GM21737 (cell line): ENCODE data around the gene EFS.
A peak's percentile ranks its signal among the peaks of the same experiment; 100 is the strongest.
"Not testable (repeated sequence)": the region's sequence is repeated elsewhere in the genome, so short reads cannot be mapped to it uniquely, and the experiment has no call there.

Experiments
- ATAC-seq: cut with Tn5 transposase; IDR thresholded peaks from one replicate; pipeline ENCODE4 v1.9.1; 2021; ENCODE audit warnings: mild to moderate bottlenecking, moderate library complexity; ENCODE audit not compliant: unreplicated experiment

The EFS gene

GRCh38 chr14:23335623-23336022 is 29.3 kb downstream of the EFS start:
- no peak for ATAC-seq

- no peak for ATAC-seq
Measured at GRCh38 chr14:23327947-23328744, 36.8 kb downstream of the EFS start.

- no peak for ATAC-seq
Measured at GRCh38 chr14:23326491-23327332, 38.3 kb downstream of the EFS start.

DNA sequence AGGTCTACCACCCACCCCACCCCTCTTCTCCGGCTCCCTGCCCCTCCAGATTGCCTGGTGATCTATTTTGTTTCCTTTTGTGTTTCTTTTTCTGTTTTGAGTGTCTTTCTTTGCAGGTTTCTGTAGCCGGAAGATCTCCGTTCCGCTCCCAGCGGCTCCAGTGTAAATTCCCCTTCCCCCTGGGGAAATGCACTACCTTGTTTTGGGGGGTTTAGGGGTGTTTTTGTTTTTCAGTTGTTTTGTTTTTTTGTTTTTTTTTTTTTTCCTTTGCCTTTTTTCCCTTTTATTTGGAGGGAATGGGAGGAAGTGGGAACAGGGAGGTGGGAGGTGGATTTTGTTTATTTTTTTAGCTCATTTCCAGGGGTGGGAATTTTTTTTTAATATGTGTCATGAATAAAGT is 39.2 kb downstream of the EFS start:
- ATAC-seq = not testable (repeated sequence)

DNA sequence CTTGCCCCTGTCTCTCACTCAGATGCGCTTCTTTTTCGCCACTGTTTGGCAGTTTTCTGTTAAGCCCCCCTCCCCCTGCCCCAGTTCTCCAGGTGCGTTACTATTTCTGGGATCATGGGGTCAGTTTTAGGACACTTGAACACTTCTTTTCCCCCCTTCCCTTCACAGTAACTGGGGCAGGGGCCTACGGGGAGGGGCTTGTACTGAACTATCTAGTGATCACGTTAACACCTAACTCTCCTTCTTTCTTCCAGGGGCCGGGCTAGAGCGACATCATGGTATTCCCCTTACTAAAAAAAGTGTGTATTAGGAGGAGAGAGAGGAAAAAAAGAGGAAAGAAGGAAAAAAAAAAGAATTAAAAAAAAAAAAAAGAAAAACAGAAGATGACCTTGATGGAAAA is 40.0 kb downstream of the EFS start:
- ATAC-seq = no peak

DNA sequence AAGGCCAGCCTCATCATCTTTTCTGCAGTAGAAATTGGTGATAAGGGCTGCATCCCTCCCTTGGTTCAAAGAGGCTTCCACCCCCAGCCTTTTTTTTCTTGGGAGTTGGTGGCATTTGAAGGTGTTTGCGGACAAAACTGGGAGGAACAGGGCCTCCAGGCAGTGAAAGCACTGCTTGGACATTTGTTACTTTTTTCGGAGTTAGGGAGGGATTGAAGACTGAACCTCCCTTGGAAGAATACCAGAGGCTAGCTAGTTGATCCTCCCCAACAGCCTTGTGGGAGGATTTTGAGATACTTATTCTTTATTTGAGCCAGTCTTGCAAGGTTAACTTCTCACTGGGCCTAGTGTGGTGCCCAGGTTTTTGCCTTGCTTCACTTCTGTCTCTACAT is 40.5 kb downstream of the EFS start:
- ATAC-seq = no peak

GRCh38 chr14:23323838-23324454 is 41.0 kb downstream of the EFS start:
- ATAC-seq = no peak

DNA sequence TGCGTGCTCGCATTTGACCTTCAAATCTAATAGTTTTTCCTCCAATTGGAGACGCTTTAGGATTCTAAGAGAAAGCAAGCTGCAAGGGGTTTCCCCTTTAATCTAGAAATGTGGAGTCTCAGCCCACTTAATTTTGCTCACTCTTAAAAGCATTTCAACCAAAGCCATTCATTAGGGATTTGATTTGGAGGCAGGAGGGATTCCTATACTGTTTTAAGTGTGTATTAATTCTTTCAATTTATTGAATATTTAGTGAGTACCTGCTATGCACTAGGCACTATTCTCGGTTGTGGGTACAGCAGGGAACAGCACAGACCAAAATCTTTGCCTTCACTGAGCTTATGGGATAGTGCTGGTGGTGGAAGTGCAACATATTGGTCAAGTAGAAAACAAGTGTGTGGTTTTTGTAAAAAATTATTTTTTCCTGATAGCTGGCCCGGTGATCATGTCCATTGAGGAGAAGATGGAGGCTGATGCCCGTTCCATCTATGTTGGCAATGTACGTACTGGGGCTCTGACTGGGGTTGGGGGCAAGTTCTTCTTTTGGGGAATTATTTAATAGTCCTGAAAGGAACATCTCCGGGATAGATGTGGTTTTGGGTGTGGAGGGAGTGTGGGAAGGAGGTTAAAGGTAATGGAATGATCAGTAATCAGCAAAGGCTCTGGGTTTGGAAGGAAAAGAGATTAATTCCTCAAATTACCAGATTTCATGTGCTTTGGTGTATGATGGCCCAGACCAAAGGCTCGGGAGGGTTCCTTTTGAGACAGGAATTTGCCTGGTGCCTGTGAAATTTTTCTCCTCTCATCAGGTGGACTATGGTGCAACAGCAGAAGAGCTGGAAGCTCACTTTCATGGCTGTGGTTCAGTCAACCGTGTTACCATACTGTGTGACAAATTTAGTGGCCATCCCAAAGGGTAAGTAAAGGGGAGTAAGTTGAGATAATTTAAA is 42.1 kb downstream of the EFS start:
- no peak for ATAC-seq

GRCh38 chr14:23321572-23322547 is 43.1 kb downstream of the EFS start:
- peak; percentile 10 for ATAC-seq

DNA sequence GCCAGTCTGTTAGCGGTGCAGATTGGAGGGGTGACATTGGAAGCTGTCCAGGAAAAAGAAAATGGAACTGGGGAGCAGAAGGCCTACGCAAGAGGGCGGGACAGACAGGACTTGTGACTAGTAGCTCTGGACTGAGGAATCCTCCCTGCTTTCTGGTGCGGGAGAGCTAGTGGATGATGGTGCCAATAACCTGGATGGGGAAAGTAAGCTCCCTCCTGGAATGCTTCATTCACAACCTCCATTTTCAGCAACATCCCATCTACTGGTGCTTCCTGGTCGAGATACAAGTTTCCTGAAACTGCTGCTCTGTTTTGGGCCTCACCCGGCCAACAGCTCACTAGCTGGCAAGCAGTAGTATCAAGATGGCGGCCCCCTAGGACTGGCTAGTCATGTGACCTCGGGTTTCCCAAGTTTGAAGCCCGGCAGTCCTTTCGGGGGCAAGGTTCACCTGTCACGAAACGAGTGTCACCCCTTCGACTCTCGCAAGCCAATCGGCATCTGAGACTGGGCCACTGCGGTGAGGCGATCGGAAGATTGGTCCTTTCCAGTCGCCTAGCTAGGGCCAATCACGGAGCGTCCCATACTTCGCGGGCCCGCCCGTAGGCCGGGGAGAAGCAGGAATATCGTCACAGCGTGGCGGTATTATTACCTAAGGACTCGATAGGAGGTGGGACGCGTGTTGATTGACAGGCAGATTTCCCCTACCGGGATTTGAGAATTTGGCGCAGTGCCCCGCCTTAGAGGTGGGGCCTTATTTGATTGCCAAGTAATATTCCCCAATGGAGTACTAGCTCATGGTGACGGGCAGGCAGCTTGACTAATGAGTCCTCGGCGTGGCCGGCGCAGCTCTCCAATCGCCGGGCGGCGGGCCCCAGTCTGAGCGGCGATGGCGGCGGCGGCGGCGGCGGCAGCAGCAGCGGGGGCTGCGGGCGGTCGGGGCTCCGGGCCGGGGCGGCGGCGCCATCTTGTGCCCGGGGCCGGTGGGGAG is 44.1 kb downstream of the EFS start, which contains the start of gene PABPN1:
PABPN1 (plus strand) TSS at position 874 of the 988 bp plus-strand sequence; CDS start at position 887, 13 bp downstream.
- ATAC-seq = peak; percentile 87

DNA sequence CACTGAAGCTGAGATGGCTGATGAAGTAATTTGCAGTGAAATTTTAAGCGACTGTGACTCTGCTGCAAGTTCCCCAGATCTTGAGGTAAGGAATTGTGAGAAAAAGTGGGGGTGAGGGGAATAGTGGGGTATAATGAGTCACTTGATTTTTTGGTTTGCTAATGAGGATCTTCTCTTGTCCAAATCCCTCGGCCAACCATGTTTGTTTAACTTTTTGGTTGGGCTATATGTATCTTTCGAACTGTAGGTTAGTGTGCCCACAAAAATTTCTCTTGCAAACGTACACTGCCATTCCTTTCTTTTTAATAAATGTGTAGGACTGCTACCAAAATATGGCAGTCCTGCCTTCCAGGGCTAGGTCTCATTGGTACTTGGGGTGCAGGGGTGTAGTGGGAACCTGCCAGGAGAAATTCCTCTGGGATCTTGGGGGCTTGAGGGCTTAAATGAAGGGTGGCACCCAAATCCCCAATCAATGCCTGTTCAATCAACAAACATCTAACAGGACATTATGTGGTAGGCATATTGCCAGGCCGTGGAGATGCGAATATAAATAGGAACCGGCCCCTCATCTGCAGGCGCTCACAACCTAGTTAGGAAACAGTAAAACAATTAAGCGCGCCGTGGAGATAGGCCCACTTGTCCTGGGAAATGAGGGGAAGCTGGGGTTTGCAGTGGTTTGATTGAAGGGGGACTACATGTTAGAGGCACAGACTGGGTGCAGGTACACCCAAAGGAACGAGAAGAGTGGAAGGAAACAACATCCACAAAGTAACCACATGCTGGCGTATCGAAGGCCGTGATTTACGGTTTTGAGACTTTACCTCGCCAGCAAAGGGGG is 45.0 kb downstream of the EFS start:
- ATAC-seq = no peak

DNA sequence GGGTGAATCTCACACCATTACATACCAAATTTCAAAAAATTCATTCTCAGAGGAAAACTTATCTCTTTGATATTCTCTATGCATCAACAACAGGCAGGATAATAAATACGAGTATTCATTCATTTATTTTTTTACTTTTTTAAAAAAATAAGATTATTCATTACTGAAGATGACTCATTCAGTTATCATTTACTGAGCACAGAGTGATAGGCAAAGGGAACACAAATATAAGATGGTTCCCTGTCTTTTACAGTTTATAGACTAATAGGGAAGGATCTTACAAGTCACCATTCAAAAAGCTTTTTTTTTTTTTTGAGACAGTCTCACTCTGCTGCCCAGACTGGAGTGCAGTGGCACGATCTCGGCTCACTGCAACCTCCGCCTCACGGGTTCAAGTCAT is 48.7 kb downstream of the EFS start:
- ATAC-seq = no peak

GRCh38 chr14:23310546-23310945 is 54.4 kb downstream of the EFS start:
- ATAC-seq = no peak

- no peak for ATAC-seq
Measured at GRCh38 chr14:23308721-23309445, 56.1 kb downstream of the EFS start.

DNA sequence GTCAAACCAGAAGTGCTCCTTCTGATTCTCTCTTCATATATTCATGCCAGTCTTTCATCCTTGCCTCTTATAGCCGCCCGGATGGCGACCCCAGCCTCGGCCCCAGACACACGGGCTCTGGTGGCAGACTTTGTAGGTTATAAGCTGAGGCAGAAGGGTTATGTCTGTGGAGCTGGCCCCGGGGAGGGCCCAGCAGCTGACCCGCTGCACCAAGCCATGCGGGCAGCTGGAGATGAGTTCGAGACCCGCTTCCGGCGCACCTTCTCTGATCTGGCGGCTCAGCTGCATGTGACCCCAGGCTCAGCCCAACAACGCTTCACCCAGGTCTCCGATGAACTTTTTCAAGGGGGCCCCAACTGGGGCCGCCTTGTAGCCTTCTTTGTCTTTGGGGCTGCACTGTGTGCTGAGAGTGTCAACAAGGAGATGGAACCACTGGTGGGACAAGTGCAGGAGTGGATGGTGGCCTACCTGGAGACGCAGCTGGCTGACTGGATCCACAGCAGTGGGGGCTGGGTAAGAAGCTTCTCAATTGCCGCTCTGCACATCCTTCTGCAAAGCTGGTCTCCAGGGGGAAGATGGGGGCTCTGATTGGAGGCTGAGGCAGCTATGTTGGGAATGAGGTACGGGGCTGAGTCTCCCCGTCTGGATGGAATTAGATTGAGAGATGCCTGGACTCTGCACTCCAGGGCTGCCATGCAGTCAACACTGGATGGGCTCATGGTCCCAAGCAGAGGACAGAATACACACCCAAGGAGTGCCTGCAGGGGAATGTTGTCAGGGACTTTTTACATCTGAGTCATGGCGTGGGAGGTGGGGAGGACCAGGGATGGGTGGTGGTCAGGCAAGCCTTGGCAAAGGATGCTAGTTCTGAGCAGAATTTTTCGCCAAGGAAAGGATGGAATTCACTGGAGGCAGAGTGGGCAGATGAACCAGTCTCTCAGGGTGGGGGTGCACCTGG is 57.0 kb downstream of the EFS start:
- no peak for ATAC-seq
